ENCODE data around the gene PLEKHM3. TPM values are rescaled to one million over a fixed set of nuclear protein-coding genes. Genes with fewer than 3 reads are reported as not detected.

The PLEKHM3 gene
- total RNA-seq, 1 experiment from 2014 or later, result 2.5 TPM

DNA sequence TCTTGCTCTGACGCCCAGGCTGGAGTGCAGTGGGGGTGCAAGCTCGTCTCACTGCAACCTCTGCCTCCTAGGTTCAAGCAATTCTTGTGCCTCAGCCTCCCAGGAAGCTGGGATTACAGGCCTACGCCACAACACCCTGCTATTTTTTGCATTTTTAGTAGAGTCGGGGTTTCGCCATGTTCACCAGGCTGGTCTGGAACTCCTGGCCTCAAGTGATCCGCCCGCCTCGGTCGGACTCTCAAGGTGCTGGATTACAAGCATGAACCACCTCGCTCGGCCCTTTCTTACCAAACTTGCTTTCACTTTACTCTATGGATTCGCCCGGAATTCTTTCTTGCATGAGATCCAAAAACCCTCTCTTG, 252.5 kb downstream of the PLEKHM3 start:
- DNase-seq (ENCODE audit: low read depth, low spot score), result no peak
- Histone ChIP-seq H3K9me3 (ENCODE audit: control insufficient read depth, insufficient read depth, low read depth, low read length) (no peaks in the 10 kb centered on the region), H3K27ac (ENCODE audit: low read length) (no peak overlapping the region), H3K27me3 (ENCODE audit: control insufficient read depth, insufficient read depth, low read length) (no peaks in the 10 kb centered on the region), H3K36me3 (ENCODE audit: control insufficient read depth, insufficient read depth, low read length) (no peaks in the 10 kb centered on the region), H3K4me1 (ENCODE audit: control insufficient read depth, insufficient read depth, low read length) (no peaks in the 10 kb centered on the region), H3K4me3 (ENCODE audit: low read depth in 2 of 2, low read length in 2 of 2) (no peak overlapping the region)
- intact Hi-C loops (cut with micrococcal nuclease; ENCODE audit: unreplicated experiment), result no loop called here
- CTCF ChIA-PET, result no interaction called here
- no TSS peak for BruUV-seq (replicated peaks)
- no peak for ATAC-seq
- POLR2A ChIA-PET, result interaction anchor here (0.6 kb wide), 1 partner anchor 20 kb away, joined by 3 read pairs; no protein-coding TSS in a partner anchor
- TF ChIP-seq, protein P1, sequence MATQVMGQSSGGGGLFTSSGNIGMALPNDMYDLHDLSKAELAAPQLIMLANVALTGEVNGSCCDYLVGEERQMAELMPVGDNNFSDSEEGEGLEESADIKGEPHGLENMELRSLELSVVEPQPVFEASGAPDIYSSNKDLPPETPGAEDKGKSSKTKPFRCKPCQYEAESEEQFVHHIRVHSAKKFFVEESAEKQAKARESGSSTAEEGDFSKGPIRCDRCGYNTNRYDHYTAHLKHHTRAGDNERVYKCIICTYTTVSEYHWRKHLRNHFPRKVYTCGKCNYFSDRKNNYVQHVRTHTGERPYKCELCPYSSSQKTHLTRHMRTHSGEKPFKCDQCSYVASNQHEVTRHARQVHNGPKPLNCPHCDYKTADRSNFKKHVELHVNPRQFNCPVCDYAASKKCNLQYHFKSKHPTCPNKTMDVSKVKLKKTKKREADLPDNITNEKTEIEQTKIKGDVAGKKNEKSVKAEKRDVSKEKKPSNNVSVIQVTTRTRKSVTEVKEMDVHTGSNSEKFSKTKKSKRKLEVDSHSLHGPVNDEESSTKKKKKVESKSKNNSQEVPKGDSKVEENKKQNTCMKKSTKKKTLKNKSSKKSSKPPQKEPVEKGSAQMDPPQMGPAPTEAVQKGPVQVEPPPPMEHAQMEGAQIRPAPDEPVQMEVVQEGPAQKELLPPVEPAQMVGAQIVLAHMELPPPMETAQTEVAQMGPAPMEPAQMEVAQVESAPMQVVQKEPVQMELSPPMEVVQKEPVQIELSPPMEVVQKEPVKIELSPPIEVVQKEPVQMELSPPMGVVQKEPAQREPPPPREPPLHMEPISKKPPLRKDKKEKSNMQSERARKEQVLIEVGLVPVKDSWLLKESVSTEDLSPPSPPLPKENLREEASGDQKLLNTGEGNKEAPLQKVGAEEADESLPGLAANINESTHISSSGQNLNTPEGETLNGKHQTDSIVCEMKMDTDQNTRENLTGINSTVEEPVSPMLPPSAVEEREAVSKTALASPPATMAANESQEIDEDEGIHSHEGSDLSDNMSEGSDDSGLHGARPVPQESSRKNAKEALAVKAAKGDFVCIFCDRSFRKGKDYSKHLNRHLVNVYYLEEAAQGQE (IDR thresholded peaks at IDR 0.05; ENCODE audit: insufficient read depth in 1 of 2, low read depth in 2 of 2, low read length in 1 of 2), result no peak
- TF ChIP-seq TCF7L2 (IDR thresholded peaks at IDR 0.05; ENCODE audit: low read depth, low read length) (no peak), POLR2AphosphoS5 (IDR thresholded peaks at IDR 0.05; ENCODE audit: low read depth, low read length) (no peak), SIN3A (IDR thresholded peaks at IDR 0.05; ENCODE audit: borderline replicate concordance, insufficient read depth, low read depth, low read length) (no peak)
- TF ChIP-seq, protein P2, sequence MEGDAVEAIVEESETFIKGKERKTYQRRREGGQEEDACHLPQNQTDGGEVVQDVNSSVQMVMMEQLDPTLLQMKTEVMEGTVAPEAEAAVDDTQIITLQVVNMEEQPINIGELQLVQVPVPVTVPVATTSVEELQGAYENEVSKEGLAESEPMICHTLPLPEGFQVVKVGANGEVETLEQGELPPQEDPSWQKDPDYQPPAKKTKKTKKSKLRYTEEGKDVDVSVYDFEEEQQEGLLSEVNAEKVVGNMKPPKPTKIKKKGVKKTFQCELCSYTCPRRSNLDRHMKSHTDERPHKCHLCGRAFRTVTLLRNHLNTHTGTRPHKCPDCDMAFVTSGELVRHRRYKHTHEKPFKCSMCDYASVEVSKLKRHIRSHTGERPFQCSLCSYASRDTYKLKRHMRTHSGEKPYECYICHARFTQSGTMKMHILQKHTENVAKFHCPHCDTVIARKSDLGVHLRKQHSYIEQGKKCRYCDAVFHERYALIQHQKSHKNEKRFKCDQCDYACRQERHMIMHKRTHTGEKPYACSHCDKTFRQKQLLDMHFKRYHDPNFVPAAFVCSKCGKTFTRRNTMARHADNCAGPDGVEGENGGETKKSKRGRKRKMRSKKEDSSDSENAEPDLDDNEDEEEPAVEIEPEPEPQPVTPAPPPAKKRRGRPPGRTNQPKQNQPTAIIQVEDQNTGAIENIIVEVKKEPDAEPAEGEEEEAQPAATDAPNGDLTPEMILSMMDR (IDR thresholded peaks at IDR 0.05), result no peak
- in situ Hi-C loops (cut with HindIII; ENCODE audit: low pct_unique_long_range_greater_than_20kb, low sequenced_read_pairs), result no loop called here

DNA sequence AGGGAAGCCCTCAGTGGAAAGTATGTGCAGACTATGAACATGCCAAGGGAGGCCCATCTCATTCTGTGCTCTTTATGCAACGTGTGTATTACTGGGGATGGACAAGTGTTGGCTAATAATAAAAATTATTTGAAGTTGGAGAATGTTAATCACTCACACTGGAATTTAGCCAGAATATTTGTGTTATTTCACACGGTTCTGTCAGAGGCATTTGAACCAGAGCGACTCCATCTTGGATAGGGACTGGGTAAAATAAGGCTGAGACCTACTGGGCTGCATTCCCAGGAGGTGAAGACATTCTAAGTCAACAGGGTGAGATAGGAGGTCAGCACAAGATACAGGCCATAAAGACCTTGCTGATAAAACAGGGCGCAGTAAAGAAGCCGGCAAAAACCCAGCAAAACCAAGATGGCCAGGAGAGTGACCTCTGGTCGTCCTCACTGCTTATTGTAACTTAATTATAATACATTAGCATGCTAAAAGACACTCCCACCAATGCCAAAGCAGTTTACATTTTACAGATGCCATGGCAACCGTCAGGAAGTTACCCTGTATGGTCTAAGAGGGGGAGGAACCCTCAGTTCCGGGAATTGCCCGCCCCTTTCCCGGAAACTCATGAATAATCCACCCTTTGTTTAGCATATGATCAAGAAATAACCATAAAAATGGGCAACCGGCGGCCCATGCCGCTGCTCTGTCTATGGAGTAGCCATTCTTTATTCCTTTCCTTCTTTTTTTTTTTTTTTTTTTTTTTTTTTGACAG, 253.1 kb downstream of the PLEKHM3 start:
- Histone ChIP-seq H3K36me3 (ENCODE audit: control insufficient read depth, insufficient read depth, low read length) (no peaks in the 10 kb centered on the region), H3K27ac (ENCODE audit: low read length) (no peak overlapping the region), H3K27me3 (ENCODE audit: control insufficient read depth, insufficient read depth, low read length) (no peaks in the 10 kb centered on the region), H3K9me3 (ENCODE audit: control insufficient read depth, insufficient read depth, low read depth, low read length) (no peaks in the 10 kb centered on the region), H3K4me1 (ENCODE audit: control insufficient read depth, insufficient read depth, low read length) (no peaks in the 10 kb centered on the region), H3K4me3 (ENCODE audit: low read depth in 2 of 2, low read length in 2 of 2) (no peak overlapping the region)
- ChIA-PET CTCF (no interaction called here), POLR2A (interaction anchor here (0.6 kb wide), 1 partner anchor 21 kb away, joined by 3 read pairs; no protein-coding TSS in a partner anchor)
- BruUV-seq (replicated peaks), result no TSS peak
- in situ Hi-C loops (cut with HindIII; ENCODE audit: low pct_unique_long_range_greater_than_20kb, low sequenced_read_pairs) (no loop called here), intact Hi-C loops (cut with micrococcal nuclease; ENCODE audit: unreplicated experiment) (no loop called here)
- DNase-seq (ENCODE audit: low read depth, low spot score), result no peak
- no peak for ATAC-seq
- TF ChIP-seq, protein P1 (IDR thresholded peaks at IDR 0.05; ENCODE audit: insufficient read depth in 1 of 2, low read depth in 2 of 2, low read length in 1 of 2), result no peak
- no peak for TF ChIP-seq SIN3A (IDR thresholded peaks at IDR 0.05; ENCODE audit: borderline replicate concordance, insufficient read depth, low read depth, low read length)
- TF ChIP-seq, protein P2 (IDR thresholded peaks at IDR 0.05), result no peak
- TF ChIP-seq TCF7L2 (IDR thresholded peaks at IDR 0.05; ENCODE audit: low read depth, low read length), result no peak
- TF ChIP-seq POLR2AphosphoS5 (IDR thresholded peaks at IDR 0.05; ENCODE audit: low read depth, low read length), result no peak

Data from Panc1 (cell line).